K562 (cell line): ENCODE results near the gene TUBB1. TPM values are rescaled to one million over a fixed set of nuclear protein-coding genes. Genes with fewer than 3 reads are reported as not detected.
A peak's percentile ranks its signal among the peaks of the same experiment; 100 is the strongest.

Source experiments
- ARID1B ChIP-seq: fragments of 450-650 bp; IDR thresholded peaks from 2 replicates; pipeline ENCODE4 v1.6.1; 2016; ENCODE audit warnings: antibody characterized with exemption, mild to moderate bottlenecking, inconsistent platforms
- BRD9 ChIP-seq: fragments of 450-650 bp; IDR thresholded peaks from 2 replicates; pipeline ENCODE4 v1.6.1; 2018; ENCODE audit warnings: low read depth; ENCODE audit not compliant: partially characterized antibody
- CTCF ChIP-seq, 3 experiments: IDR thresholded peaks in 2 of 3; conservative IDR thresholded peaks in 1 of 3; 2 replicates each; pipeline ENCODE4 v1.5.1; 2011 to 2012; ENCODE audit warnings: low read length in 3 of 3, mild to moderate bottlenecking in 3 of 3, control low read depth in 2 of 3, improper control_type of control experiment in 1 of 3, inconsistent platforms in 1 of 3, low read depth in 1 of 3, mixed read lengths in 1 of 3, moderate library complexity in 1 of 3; ENCODE audit not compliant: insufficient read depth in 2 of 3
- HNRNPH1 ChIP-seq: fragments of 200-400 bp; formaldehyde crosslinking; optimal IDR thresholded peaks from 2 replicates; pipeline ENCODE3; 2017; ENCODE audit warnings: low read depth, mild to moderate bottlenecking, low read length, moderate library complexity
- NCOA1 ChIP-seq: fragments of 450-650 bp; IDR thresholded peaks from 2 replicates; pipeline ENCODE4 v1.6.1; 2016; ENCODE audit warnings: low read depth
- NR1H2 ChIP-seq: sonication (generic); formaldehyde crosslinking; IDR thresholded peaks from 2 replicates; pipeline ENCODE4 v1.4.0; 2020; ENCODE audit warnings: mild to moderate bottlenecking, missing genetic modification reagents
- NR2C2 ChIP-seq, 2 experiments: fragments of 200-800 bp in 1 of 2; sonication (Bioruptor generic) in 1 of 2; sonication (generic) in 1 of 2; formaldehyde crosslinking in 1 of 2; IDR thresholded peaks; 2 replicates each; pipeline versions ENCODE4 v1.6.1 to v1.8.0; 2016 to 2022; ENCODE audit warnings: mild to moderate bottlenecking in 1 of 2, missing compliant biosample characterization in 1 of 2, missing genetic modification characterization in 1 of 2, missing genetic modification reagents in 1 of 2
- NUFIP1 ChIP-seq: fragments of 450-650 bp; IDR thresholded peaks from 2 replicates; pipeline ENCODE4 v1.6.1; 2018; ENCODE audit not compliant: partially characterized antibody
- RBM14 ChIP-seq: fragments of 200-400 bp; formaldehyde crosslinking; IDR thresholded peaks from 2 replicates; pipeline ENCODE4 v1.6.1; 2018; ENCODE audit warnings: low read depth, mild to moderate bottlenecking, low read length, moderate library complexity, borderline replicate concordance; ENCODE audit not compliant: insufficient read depth
- SOX6 ChIP-seq: fragments of 450-650 bp; IDR thresholded peaks from 2 replicates; pipeline ENCODE4 v1.6.1; 2014; ENCODE audit warnings: mild to moderate bottlenecking
- TEAD4 ChIP-seq, 2 experiments: sonication (generic) in 1 of 2; formaldehyde crosslinking in 1 of 2; IDR thresholded peaks; 2 replicates each; pipeline versions ENCODE4 v1.6.1 to v1.8.0; 2012 to 2022; ENCODE audit warnings: borderline replicate concordance in 1 of 2, inconsistent platforms in 1 of 2, low read length in 1 of 2, mild to moderate bottlenecking in 1 of 2, missing genetic modification reagents in 1 of 2
- ZBTB49 ChIP-seq: sonication (generic); formaldehyde crosslinking; IDR thresholded peaks from 2 replicates; pipeline ENCODE4 v1.8.0; 2022; ENCODE audit warnings: missing genetic modification reagents, mild to moderate bottlenecking, borderline replicate concordance
- ZFPM2 ChIP-seq: fragments of 250-450 bp; sonication (Bioruptor Pico); IDR thresholded peaks from 2 replicates; pipeline ENCODE4 v1.5.1; 2022; ENCODE audit warnings: mild to moderate bottlenecking
- ZNF407 ChIP-seq: fragments of 450-650 bp; IDR thresholded peaks from 2 replicates; pipeline ENCODE4 v1.6.1; 2016; ENCODE audit warnings: low read depth
- ZNF408 ChIP-seq: fragments of 250-450 bp; sonication (Bioruptor Pico); IDR thresholded peaks from 2 replicates; pipeline ENCODE4 v1.4.0; 2020; ENCODE audit warnings: low read depth, mild to moderate bottlenecking, moderate library complexity
- polyA plus RNA-seq, 8 experiments: library from polyadenylated mRNA; depleted of rRNA in 4 of 8; stranded (reverse) in 5 of 8; unstranded in 3 of 8; fragments of >200 nt; fragmentation: Nextera tagmentation in 2 of 8; fragmentation: Illumina TruSeq in 1 of 8; extraction: Ambion mirVana in 2 of 8; extraction: Trizol in 1 of 8; gene quantifications; 2 replicates each; pipeline versions ENCODE4 v1.2.1 to v1.2.3, GENCODE V29; 2011 to 2014; ENCODE audit warnings: inconsistent platforms in 1 of 8, missing spikeins in 1 of 8
- total RNA-seq, 7 experiments: library from RNA; depleted of rRNA in 6 of 7; stranded (reverse); fragments of >200 nt in 6 of 7; fragmentation: Illumina TruSeq in 2 of 7; extraction: Trizol in 2 of 7; gene quantifications; 2 replicates each; pipeline versions ENCODE4 v1.2.1 to v1.2.3, GENCODE V29; 2011 to 2021; ENCODE audit warnings: low replicate concordance in 1 of 7

TUBB1 gene
- total and polyA plus RNA-seq, 9 of the 15 experiments (the other 6 are each of a cell fraction or from before 2014, with no cell fraction given) = 1.5 to 3.9 (median 2.4) TPM

- TF ChIP-seq ZNF407 (no peak), ZFPM2 (CRISPR knock-in tag) (no peak), TEAD4 (IDR thresholded peaks at IDR 0.05; ENCODE audit: low read length) (peak; percentile 98), TEAD4 (CRISPR knock-in tag; IDR thresholded peaks at IDR 0.05; ENCODE audit: borderline replicate concordance) (no peak), SOX6 (peak; percentile 86), NR1H2 (CRISPR knock-in tag) (no peak), ZBTB49 (no peak), ARID1B (peak; percentile 99), NCOA1 (peak; percentile 83; the same call in 1 of the 2 replicates), CTCF (IDR thresholded peaks at IDR 0.05 in 2 of 3, conservative IDR thresholded peaks at IDR 0.05 in 1 of 3; ENCODE audit: insufficient read depth in 2 of 3, low read depth in 1 of 3, low read length in 3 of 3) (no peak), ZNF408 (no peak), BRD9 (no peak), RBM14 (no peak), NR2C2 (CRISPR knock-in tag; IDR thresholded peaks at IDR 0.05) (no peak), NR2C2 (tag; IDR thresholded peaks at IDR 0.05) (no peak), NUFIP1 (no peak), HNRNPH1 (no peak)
Observed at GRCh38 chr20:59020938-59021551, 1.8 kb downstream of the TUBB1 start (continued).
